K562 (cell line): ENCODE measurements around the gene TRIM38. TPM values are rescaled to one million over a fixed set of nuclear protein-coding genes. Genes with fewer than 3 reads are reported as not detected.

Experiments used
- ATAC-seq: fragments of 200-7000 bp; cut with Tn5 transposase; 3 replicates; pipeline ENCODE4 v1.9.1; 2020; ENCODE audit warnings: moderate library complexity
- BruUV-seq: library from RNA; stranded (reverse); fragments of 400-500 nt; replicated peaks from 2 replicates; lab custom pipeline; 2021; lab: Mats Ljungman, UMichigan
- CTCF ChIA-PET: fragments of 300-600 bp; formaldehyde crosslinking; extraction: SDS; loops from one replicate; lab custom pipeline; 2021; ENCODE audit warnings: low intra/inter-chr PET ratio; lab: Yijun Ruan, JAX
- POLR2A ChIA-PET: fragments of 300-600, 350-650 bp; sonication (Branson Sonifier 250); formaldehyde crosslinking; extraction: SDS; loops from one replicate; lab custom pipeline; 2021; ENCODE audit warnings: antibody characterized with exemption, inconsistent platforms; lab: Yijun Ruan, JAX
- DNase-seq, 4 experiments: peaks; one replicate each; pipeline versions ENCODE4 v3.0.0 to v3.0.0-alpha.2; 2011 to 2018; ENCODE audit warnings: low spot score in 3 of 4, mixed read lengths in 3 of 4; ENCODE audit errors: extremely low read depth in 1 of 4
- FAIRE-seq: peaks from 2 replicates; lab custom pipeline; 2011; peaks lifted over from hg19 to GRCh38; lab: Jason Lieb, UNC
- H2AFZ ChIP-seq: 2 replicates; pipeline ENCODE4 v1.6.0; 2011; ENCODE audit warnings: low read depth, low read length, control low read depth, inconsistent platforms
- H3K27ac ChIP-seq: fragments of 200-600 bp; 3 replicates; pipeline ENCODE4 v1.8.0; 2011; ENCODE audit warnings: low read depth, mild to moderate bottlenecking, control low read depth, inconsistent platforms, low read length, moderate library complexity, mixed read lengths; ENCODE audit errors: extremely low read depth
- H3K27me3 ChIP-seq, 2 experiments: fragments of 300-600 bp in 1 of 2; 2 replicates in 1 of 2; 3 replicates in 1 of 2; pipeline versions ENCODE4 v1.6.0 to v1.8.0; 2011; ENCODE audit warnings: inconsistent platforms in 2 of 2, low read length in 2 of 2, mild to moderate bottlenecking in 1 of 2, mixed read lengths in 1 of 2, moderate library complexity in 1 of 2; ENCODE audit not compliant: control insufficient read depth in 2 of 2, insufficient read depth in 2 of 2
- H3K36me3 ChIP-seq: fragments of 300-600 bp; 3 replicates; pipeline ENCODE4 v1.8.0; 2011; ENCODE audit warnings: mild to moderate bottlenecking, low read length, inconsistent platforms; ENCODE audit not compliant: control insufficient read depth, insufficient read depth
- H3K4me1 ChIP-seq, 2 experiments: fragments of 200-600 bp in 1 of 2; replicated peaks in 1 of 2; 2 replicates in 1 of 2; 3 replicates in 1 of 2; pipeline versions ENCODE4 v1.5.1 to v1.8.0; 2011; ENCODE audit warnings: inconsistent platforms in 2 of 2, low read length in 2 of 2, mild to moderate bottlenecking in 1 of 2, mixed read lengths in 1 of 2, moderate library complexity in 1 of 2; ENCODE audit not compliant: control insufficient read depth in 2 of 2, insufficient read depth in 2 of 2
- H3K4me2 ChIP-seq: 2 replicates; pipeline ENCODE4 v1.6.1; 2011; ENCODE audit warnings: low read length, control low read depth, inconsistent platforms, mixed read lengths; ENCODE audit not compliant: insufficient read depth
- H3K4me3 ChIP-seq: fragments of 200-600 bp; sonication (generic), shearing (Covaris generic); 2 replicates; pipeline ENCODE4 v1.5.1; 2016; ENCODE audit warnings: control low read depth, inconsistent platforms
- H3K79me2 ChIP-seq: fragments of 200-600 bp; 3 replicates; pipeline ENCODE4 v1.8.0; 2011; ENCODE audit warnings: low read length, inconsistent platforms; ENCODE audit not compliant: control insufficient read depth, insufficient read depth
- H3K9ac ChIP-seq, 2 experiments: 2 replicates each; pipeline versions ENCODE4 v1.6.0 to v1.6.1; 2011; ENCODE audit warnings: low read depth in 2 of 2, low read length in 2 of 2, control low read depth in 1 of 2, inconsistent platforms in 1 of 2, mild to moderate bottlenecking in 1 of 2, mixed read lengths in 1 of 2; ENCODE audit not compliant: insufficient read depth in 1 of 2
- H3K9me1 ChIP-seq: one replicate; pipeline ENCODE4 v1.6.0; 2011; ENCODE audit warnings: inconsistent platforms, mild to moderate bottlenecking, low read length, moderate library complexity; ENCODE audit not compliant: control insufficient read depth, insufficient read depth
- H3K9me3 ChIP-seq: replicated peaks from 2 replicates; pipeline ENCODE4 v1.5.1; 2011; ENCODE audit warnings: low read depth, low read length, inconsistent platforms; ENCODE audit not compliant: control insufficient read depth, insufficient read depth
- H4K20me1 ChIP-seq: replicated peaks from 2 replicates; pipeline ENCODE4 v1.6.1; 2011; ENCODE audit warnings: low read length, inconsistent platforms, mixed read lengths; ENCODE audit not compliant: control insufficient read depth, insufficient read depth
- ASH1L ChIP-seq: fragments of 450-650 bp; IDR thresholded peaks from 2 replicates; pipeline ENCODE4 v1.6.1; 2018; ENCODE audit warnings: borderline replicate concordance, mild to moderate bottlenecking, low read depth; ENCODE audit not compliant: partially characterized antibody
- ATF7 ChIP-seq: fragments of 450-650 bp; IDR thresholded peaks from 2 replicates; pipeline ENCODE4 v1.7.1; 2014; ENCODE audit warnings: mild to moderate bottlenecking, moderate library complexity
- CC2D1A ChIP-seq: fragments of 450-650 bp; IDR thresholded peaks from 2 replicates; pipeline ENCODE4 v1.6.1; 2017; ENCODE audit warnings: mild to moderate bottlenecking
- CHD1 ChIP-seq: fragments of 200-600 bp; sonication (generic); IDR thresholded peaks from one replicate; pipeline ENCODE4 v1.6.1; 2012; ENCODE audit warnings: mild to moderate bottlenecking, moderate library complexity, low read length, inconsistent platforms
- FOS ChIP-seq: IDR thresholded peaks from 3 replicates; pipeline ENCODE4 v1.6.1; 2011; ENCODE audit not compliant: insufficient read length; ENCODE audit errors: extremely low read depth
- FOSL1 ChIP-seq: fragments of 200-800 bp; sonication (Bioruptor generic); conservative IDR thresholded peaks from 2 replicates; pipeline ENCODE4 v1.6.1; 2016; ENCODE audit warnings: missing genetic modification characterization, missing compliant biosample characterization
- GATAD2B ChIP-seq: fragments of 450-650 bp; IDR thresholded peaks from 2 replicates; pipeline ENCODE4 v1.6.1; 2017; ENCODE audit warnings: mild to moderate bottlenecking, borderline replicate concordance
- KDM2B ChIP-seq: fragments of 250-450 bp; sonication (Bioruptor Pico); IDR thresholded peaks from 2 replicates; pipeline ENCODE4 v1.8.0; 2021; ENCODE audit warnings: mild to moderate bottlenecking, moderate library complexity
- NFYB ChIP-seq: IDR thresholded peaks from 2 replicates; pipeline ENCODE4 v1.6.1; 2011; ENCODE audit warnings: mild to moderate bottlenecking, moderate library complexity; ENCODE audit not compliant: insufficient read length; ENCODE audit errors: extremely low read depth
- RBM25 ChIP-seq: fragments of 200-400 bp; formaldehyde crosslinking; IDR thresholded peaks from 2 replicates; pipeline ENCODE4 v1.6.1; 2018; ENCODE audit warnings: low read length, low read depth, moderate library complexity; ENCODE audit not compliant: severe bottlenecking
- RFX1 ChIP-seq: fragments of 450-650 bp; IDR thresholded peaks from 2 replicates; pipeline ENCODE4 v1.6.1; 2016; ENCODE audit warnings: mild to moderate bottlenecking, moderate library complexity
- SMARCA4 ChIP-seq: fragments of 450-650 bp; IDR thresholded peaks from 2 replicates; pipeline ENCODE4 v1.6.1; 2016
- ZFP36 ChIP-seq: fragments of 150-350 bp; IDR thresholded peaks from 2 replicates; pipeline ENCODE4 v1.6.1; 2018; ENCODE audit warnings: low read length, low read depth; ENCODE audit not compliant: partially characterized antibody
- ZNF644 ChIP-seq: fragments of 200-800 bp; sonication (Bioruptor generic); IDR thresholded peaks from 2 replicates; pipeline ENCODE4 v1.6.1; 2016; ENCODE audit warnings: low read depth, missing genetic modification characterization, missing compliant biosample characterization
- ZZZ3 ChIP-seq: fragments of 450-650 bp; IDR thresholded peaks from 2 replicates; pipeline ENCODE4 v1.6.1; 2016; ENCODE audit warnings: antibody characterized with exemption, mild to moderate bottlenecking, moderate library complexity
- WGBS: fragments of 100-300 bp; shearing (Covaris generic); methylation state at CpG from one replicate; pipeline ENCODE4 v1.1.6; 2016; ENCODE audit warnings: low coverage, mixed read lengths; ENCODE audit not compliant: insufficient coverage; ENCODE audit errors: missing lambda C conversion rate; 5-methylcytosine and 5-hydroxymethylcytosine counted together
- in situ Hi-C: fragments of 300-500 bp; cut with MboI; formaldehyde crosslinking; loops from 4 replicates; pipeline ENCODE4 v1.15.0; 2018; ENCODE audit warnings: inconsistent platforms, mixed read lengths
- intact Hi-C: fragments of 100-400 bp; cut with micrococcal nuclease; formaldehyde crosslinking; loops from 2 replicates; pipeline ENCODE4 v1.14.2; 2022
- polyA plus RNA-seq, 8 experiments: library from polyadenylated mRNA; depleted of rRNA in 4 of 8; stranded (reverse) in 5 of 8; unstranded in 3 of 8; fragments of >200 nt; fragmentation: Nextera tagmentation in 2 of 8; fragmentation: Illumina TruSeq in 1 of 8; extraction: Ambion mirVana in 2 of 8; extraction: Trizol in 1 of 8; gene quantifications; 2 replicates each; pipeline versions ENCODE4 v1.2.1 to v1.2.3, GENCODE V29; 2011 to 2014; ENCODE audit warnings: inconsistent platforms in 1 of 8, missing spikeins in 1 of 8
- total RNA-seq, 7 experiments: library from RNA; depleted of rRNA in 6 of 7; stranded (reverse); fragments of >200 nt in 6 of 7; fragmentation: Illumina TruSeq in 2 of 7; extraction: Trizol in 2 of 7; gene quantifications; 2 replicates each; pipeline versions ENCODE4 v1.2.1 to v1.2.3, GENCODE V29; 2011 to 2021; ENCODE audit warnings: low replicate concordance in 1 of 7
- TF ChIP-seq, protein P1 (sequence below): fragments of 250-450 bp; sonication (Bioruptor Pico); IDR thresholded peaks from 2 replicates; pipeline ENCODE4 v1.4.0; 2020; ENCODE audit warnings: borderline replicate concordance
- TF ChIP-seq, protein P2 (sequence below): fragments of 450-650 bp; IDR thresholded peaks from 2 replicates; pipeline ENCODE4 v1.6.1; 2016
- TF ChIP-seq, protein P3 (sequence below): fragments of 450-650 bp; IDR thresholded peaks from 2 replicates; pipeline ENCODE4 v1.6.1; 2018; ENCODE audit not compliant: partially characterized antibody

TRIM38 gene
- total and polyA plus RNA-seq, 9 of the 15 experiments (the other 6 are each of a cell fraction or from before 2014, with no cell fraction given), result 1.7 to 6.7 (median 6.3) TPM

- 0 out of 2 replicates have a peak, but pooled peaks cover 6% of the 10 kb centered on the region for H4K20me1 ChIP-seq
- H3K9me1 ChIP-seq, result no peaks in the 10 kb centered on the region
- BruUV-seq, result no TSS peak
- peaks cover 7% of the 10 kb centered on the region for H3K9me3 ChIP-seq
- peak overlapping the region; percentile 49 for H3K4me3 ChIP-seq
- peak overlapping the region; percentile 8; the same call in 1 of the 2 replicates for H2AFZ ChIP-seq
- intact Hi-C loops, result loop anchor here (10.0 kb wide), 1 partner anchor 1247 kb away; the partner anchor contains the start of gene GMNN
- H3K27ac ChIP-seq, result peak overlapping the region; percentile 96
- peaks cover 48% of the 10 kb centered on the region for H3K79me2 ChIP-seq
- ChIA-PET POLR2A (interaction anchor here (0.7 to 12.4 kb wide), 28 partner anchors 10 to 1871 kb away, joined by 3 to 215 read pairs (median 4); partner anchors contain the start of genes HFE and TRIM38), CTCF (no interaction called here)
- no peaks in the 10 kb centered on the region for H3K27me3 ChIP-seq
- H3K4me2 ChIP-seq, result peak overlapping the region; percentile 96
- FAIRE-seq, result peak; percentile 86
- no peaks in the 10 kb centered on the region; the same call in 2 of the 3 replicates for H3K36me3 ChIP-seq
- TF ChIP-seq ATF7 (peak; percentile 11; the same call in 1 of the 2 replicates), RBM25 (peak; percentile 75), SMARCA4 (no peak), ZFP36 (peak; percentile 51), FOSL1 (tag) (no peak), CHD1 (peak; percentile 39), GATAD2B (no peak), CC2D1A (no peak), FOS (peak; percentile 70), ASH1L (peak; percentile 44), KDM2B (no peak), ZZZ3 (no peak), RFX1 (no peak), ZNF644 (tag) (no peak), NFYB (peak; percentile 44)
- TF ChIP-seq, protein P1, sequence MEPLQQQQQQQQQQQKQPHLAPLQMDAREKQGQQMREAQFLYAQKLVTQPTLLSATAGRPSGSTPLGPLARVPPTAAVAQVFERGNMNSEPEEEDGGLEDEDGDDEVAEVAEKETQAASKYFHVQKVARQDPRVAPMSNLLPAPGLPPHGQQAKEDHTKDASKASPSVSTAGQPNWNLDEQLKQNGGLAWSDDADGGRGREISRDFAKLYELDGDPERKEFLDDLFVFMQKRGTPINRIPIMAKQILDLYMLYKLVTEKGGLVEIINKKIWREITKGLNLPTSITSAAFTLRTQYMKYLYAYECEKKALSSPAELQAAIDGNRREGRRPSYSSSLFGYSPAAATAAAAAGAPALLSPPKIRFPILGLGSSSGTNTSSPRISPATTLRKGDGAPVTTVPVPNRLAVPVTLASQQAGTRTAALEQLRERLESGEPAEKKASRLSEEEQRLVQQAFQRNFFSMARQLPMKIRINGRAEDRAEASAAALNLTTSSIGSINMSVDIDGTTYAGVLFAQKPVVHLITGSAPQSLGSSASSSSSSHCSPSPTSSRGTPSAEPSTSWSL (CRISPR knock-in tag), result no peak
- TF ChIP-seq, protein P2, sequence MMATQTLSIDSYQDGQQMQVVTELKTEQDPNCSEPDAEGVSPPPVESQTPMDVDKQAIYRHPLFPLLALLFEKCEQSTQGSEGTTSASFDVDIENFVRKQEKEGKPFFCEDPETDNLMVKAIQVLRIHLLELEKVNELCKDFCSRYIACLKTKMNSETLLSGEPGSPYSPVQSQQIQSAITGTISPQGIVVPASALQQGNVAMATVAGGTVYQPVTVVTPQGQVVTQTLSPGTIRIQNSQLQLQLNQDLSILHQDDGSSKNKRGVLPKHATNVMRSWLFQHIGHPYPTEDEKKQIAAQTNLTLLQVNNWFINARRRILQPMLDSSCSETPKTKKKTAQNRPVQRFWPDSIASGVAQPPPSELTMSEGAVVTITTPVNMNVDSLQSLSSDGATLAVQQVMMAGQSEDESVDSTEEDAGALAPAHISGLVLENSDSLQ, result peak; percentile 73
- TF ChIP-seq, protein P3, sequence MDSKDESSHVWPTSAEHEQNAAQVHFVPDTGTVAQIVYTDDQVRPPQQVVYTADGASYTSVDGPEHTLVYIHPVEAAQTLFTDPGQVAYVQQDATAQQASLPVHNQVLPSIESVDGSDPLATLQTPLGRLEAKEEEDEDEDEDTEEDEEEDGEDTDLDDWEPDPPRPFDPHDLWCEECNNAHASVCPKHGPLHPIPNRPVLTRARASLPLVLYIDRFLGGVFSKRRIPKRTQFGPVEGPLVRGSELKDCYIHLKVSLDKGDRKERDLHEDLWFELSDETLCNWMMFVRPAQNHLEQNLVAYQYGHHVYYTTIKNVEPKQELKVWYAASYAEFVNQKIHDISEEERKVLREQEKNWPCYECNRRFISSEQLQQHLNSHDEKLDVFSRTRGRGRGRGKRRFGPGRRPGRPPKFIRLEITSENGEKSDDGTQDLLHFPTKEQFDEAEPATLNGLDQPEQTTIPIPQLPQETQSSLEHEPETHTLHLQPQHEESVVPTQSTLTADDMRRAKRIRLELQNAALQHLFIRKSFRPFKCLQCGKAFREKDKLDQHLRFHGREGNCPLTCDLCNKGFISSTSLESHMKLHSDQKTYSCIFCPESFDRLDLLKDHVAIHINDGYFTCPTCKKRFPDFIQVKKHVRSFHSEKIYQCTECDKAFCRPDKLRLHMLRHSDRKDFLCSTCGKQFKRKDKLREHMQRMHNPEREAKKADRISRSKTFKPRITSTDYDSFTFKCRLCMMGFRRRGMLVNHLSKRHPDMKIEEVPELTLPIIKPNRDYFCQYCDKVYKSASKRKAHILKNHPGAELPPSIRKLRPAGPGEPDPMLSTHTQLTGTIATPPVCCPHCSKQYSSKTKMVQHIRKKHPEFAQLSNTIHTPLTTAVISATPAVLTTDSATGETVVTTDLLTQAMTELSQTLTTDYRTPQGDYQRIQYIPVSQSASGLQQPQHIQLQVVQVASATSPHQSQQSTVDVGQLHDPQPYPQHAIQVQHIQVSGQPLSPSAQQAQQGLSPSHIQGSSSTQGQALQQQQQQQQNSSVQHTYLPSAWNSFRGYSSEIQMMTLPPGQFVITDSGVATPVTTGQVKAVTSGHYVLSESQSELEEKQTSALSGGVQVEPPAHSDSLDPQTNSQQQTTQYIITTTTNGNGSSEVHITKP, result peak; percentile 11
- TF ChIP-seq, all 486 proteins: peak for 9
- WGBS, result 20% methylated on average over 5 of the region's 5 CpGs
- Histone ChIP-seq H3K9ac (peak overlapping the region; percentile 91 to 98; a peak in 3 of 4 replicates), H3K4me1 (peaks cover 16 to 32% of the 10 kb centered on the region in 2 experiments)
- peak; percentile 41 for ATAC-seq
- DNase-seq, result peak; percentile 71 to 84 (median 78)
- in situ Hi-C loops, result loop anchor here (5.0 kb wide), 1 partner anchor 80 kb away; a partner anchor contains a TSS
These were observed 59.5 kb downstream of the TRIM38 start for GRCh38 chr6:26022132-26022472.
